T-helper 1 cell treated with Interleukin-12 subunit alpha and Interleukin-12 subunit beta and Interleukin-4 antibody, amounts not matched to agents 30 μg/mL and 1 μg/mL, for 36 hours (primary cell): ENCODE data around the gene PRSS48.

Source experiments
- H3K27ac Mint-ChIP-seq: one replicate; pipeline ENCODE4 v1.8.0; 2021; ENCODE audit warnings: mild to moderate bottlenecking, mixed read lengths
- H3K27me3 Mint-ChIP-seq: one replicate; pipeline ENCODE4 v1.8.0; 2021; ENCODE audit warnings: low read depth, mixed read lengths
- H3K36me3 Mint-ChIP-seq: one replicate; pipeline ENCODE4 v1.8.0; 2021; ENCODE audit warnings: low read depth, mixed read lengths
- H3K4me1 Mint-ChIP-seq: one replicate; pipeline ENCODE4 v1.8.0; 2021; ENCODE audit warnings: low read depth, mixed read lengths
- H3K4me3 Mint-ChIP-seq: one replicate; pipeline ENCODE4 v1.8.0; 2021; ENCODE audit warnings: mild to moderate bottlenecking, moderate library complexity, mixed read lengths
- H3K9me3 Mint-ChIP-seq: one replicate; pipeline ENCODE4 v1.8.0; 2021; ENCODE audit warnings: mixed read lengths

PRSS48 gene

DNA sequence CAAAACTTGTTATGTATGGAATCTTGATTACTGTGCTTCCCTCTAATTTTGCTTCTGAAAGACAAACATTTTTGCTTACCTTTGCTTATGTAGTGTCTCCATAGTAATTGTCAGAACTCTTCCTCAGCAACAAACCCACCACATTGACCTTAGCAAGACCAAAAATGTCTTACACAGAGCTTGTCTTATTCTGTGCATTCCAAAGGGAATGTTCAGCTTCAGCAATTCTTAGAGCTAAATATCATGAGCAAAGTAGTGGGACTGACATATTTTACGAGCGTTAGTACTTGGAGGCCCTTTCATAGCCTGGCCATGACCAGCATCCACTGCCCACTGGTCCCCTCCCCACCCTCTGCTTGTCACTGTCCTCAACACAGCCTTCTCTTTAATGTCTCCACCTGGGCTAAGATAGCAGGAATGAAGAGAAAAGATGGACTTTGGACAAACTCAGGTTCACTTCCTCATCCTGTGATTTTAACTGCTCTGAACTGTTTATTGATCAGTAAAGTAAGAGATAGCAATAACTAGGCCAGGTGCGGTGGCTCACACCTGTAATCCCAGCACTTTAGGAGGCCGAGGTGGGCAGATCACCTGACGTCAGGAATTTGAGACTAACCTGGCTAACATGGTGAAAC lies 63.9 kb downstream of the PRSS48 start:
- no peaks in the 10 kb centered on the region for H3K9me3 Mint-ChIP-seq
- peaks cover 8% of the 10 kb centered on the region for H3K27me3 Mint-ChIP-seq
- H3K36me3 Mint-ChIP-seq: no peaks in the 10 kb centered on the region
- no peak overlapping the region for H3K4me3 Mint-ChIP-seq
- H3K27ac Mint-ChIP-seq: no peak overlapping the region
- H3K4me1 Mint-ChIP-seq: no peaks in the 10 kb centered on the region
